Peyer's patch (tissue), 4 donors: ENCODE results near the gene SPATA2L.

Experiments used
- POLR2A ChIP-seq, 2 donors: fragments of 450-650 bp; IDR thresholded peaks; one replicate each; pipeline ENCODE4 v1.5.1; 2017; ENCODE audit warnings: antibody characterized with exemption in 2 of 2, mild to moderate bottlenecking in 2 of 2, moderate library complexity in 2 of 2
- TF ChIP-seq, protein P1 (sequence below), 6 experiments: fragments of 450-650 bp in 4 of 6; fragments of 200-600 bp in 2 of 6; sonication (generic) in 1 of 6; IDR thresholded peaks; one replicate each; pipeline ENCODE4 v1.5.1; 2017 to 2019; ENCODE audit warnings: antibody characterized with exemption in 6 of 6, mild to moderate bottlenecking in 3 of 6, moderate library complexity in 1 of 6

DNA sequence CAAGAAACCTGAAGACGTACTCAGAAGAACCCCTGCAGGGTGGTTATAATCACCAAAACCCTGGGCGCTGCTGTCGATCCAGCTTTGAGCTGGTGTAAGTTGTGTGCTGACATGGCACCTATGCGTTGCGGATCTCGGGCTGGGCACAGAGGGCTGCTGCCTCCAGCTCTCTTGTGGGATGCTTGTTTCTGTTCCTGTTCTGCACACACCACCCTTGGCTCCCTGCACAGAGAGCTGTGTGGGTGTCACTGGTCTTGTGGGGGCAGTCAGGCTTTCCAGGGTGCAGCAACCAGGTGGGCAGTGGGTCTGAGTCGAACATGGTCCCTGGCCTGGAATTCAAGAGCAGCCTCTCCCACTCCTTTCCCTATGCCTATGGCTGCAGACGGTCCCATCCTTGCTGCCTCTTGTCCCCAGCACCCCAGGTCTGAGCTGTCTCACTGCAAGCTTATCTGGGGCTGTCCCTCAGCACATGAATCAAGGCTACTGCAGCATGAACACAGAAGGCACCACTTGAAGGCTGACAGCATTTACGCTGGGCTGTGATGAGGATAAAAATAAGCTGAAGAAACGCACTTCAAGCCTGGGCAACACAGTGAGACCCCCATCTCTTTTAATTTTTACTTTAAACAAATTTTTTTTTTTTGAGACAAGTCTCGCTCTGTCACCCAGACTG lies 40.0 kb upstream of the SPATA2L start:
- TF ChIP-seq, protein P1, sequence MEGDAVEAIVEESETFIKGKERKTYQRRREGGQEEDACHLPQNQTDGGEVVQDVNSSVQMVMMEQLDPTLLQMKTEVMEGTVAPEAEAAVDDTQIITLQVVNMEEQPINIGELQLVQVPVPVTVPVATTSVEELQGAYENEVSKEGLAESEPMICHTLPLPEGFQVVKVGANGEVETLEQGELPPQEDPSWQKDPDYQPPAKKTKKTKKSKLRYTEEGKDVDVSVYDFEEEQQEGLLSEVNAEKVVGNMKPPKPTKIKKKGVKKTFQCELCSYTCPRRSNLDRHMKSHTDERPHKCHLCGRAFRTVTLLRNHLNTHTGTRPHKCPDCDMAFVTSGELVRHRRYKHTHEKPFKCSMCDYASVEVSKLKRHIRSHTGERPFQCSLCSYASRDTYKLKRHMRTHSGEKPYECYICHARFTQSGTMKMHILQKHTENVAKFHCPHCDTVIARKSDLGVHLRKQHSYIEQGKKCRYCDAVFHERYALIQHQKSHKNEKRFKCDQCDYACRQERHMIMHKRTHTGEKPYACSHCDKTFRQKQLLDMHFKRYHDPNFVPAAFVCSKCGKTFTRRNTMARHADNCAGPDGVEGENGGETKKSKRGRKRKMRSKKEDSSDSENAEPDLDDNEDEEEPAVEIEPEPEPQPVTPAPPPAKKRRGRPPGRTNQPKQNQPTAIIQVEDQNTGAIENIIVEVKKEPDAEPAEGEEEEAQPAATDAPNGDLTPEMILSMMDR (IDR thresholded peaks at IDR 0.05) = no peak
- TF ChIP-seq POLR2A (IDR thresholded peaks at IDR 0.05) = no peak
